ENCODE data around the gene ATP2B2.

DNA sequence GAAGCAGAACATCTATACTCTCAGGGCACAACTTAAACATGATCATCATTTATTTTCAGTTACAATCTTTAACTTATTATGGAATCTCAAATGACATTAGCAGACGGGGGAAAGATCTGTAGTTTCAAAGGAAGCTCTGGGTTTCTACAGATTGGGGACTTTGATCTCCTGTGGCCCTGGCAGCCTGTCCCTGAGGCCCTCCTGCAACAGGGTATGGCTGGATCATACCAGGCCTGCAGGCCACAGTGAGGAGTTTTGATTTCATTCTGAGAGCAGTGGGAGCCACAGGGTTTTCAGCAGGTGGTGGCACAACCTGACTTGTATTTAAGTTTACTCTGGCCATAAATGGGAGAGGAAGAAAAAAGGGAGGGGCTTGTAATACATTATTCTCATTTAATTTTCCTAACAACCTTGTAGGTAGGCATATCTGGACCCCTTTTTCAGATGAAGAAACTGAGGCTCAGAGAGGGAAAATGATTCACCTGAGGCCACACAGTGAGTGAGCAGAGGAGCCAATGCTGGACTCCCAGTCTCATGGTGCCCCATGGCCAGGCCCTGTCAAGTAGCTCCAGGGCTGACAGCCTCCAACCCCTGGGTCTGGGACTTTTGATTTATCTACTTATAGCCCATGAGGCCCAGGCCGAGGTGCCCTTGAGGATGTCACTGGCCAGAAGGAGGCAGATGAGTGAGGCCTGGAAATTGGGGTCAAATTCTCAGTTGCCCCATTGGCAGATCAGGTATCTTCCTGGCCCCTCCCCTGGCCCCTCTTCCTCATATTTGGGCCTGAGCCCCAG lies 71.0 kb downstream of the ATP2B2 start:
- TF ChIP-seq, protein P1, sequence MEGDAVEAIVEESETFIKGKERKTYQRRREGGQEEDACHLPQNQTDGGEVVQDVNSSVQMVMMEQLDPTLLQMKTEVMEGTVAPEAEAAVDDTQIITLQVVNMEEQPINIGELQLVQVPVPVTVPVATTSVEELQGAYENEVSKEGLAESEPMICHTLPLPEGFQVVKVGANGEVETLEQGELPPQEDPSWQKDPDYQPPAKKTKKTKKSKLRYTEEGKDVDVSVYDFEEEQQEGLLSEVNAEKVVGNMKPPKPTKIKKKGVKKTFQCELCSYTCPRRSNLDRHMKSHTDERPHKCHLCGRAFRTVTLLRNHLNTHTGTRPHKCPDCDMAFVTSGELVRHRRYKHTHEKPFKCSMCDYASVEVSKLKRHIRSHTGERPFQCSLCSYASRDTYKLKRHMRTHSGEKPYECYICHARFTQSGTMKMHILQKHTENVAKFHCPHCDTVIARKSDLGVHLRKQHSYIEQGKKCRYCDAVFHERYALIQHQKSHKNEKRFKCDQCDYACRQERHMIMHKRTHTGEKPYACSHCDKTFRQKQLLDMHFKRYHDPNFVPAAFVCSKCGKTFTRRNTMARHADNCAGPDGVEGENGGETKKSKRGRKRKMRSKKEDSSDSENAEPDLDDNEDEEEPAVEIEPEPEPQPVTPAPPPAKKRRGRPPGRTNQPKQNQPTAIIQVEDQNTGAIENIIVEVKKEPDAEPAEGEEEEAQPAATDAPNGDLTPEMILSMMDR (IDR thresholded peaks at IDR 0.05), result no peak
- TF ChIP-seq POLR2A (IDR thresholded peaks at IDR 0.05) (no peak), EP300 (IDR thresholded peaks at IDR 0.05) (no peak), POLR2AphosphoS5 (IDR thresholded peaks at IDR 0.05) (no peak)
